ENCODE data around the gene WWOX. TPM values are rescaled to one million over a fixed set of nuclear protein-coding genes. Genes with fewer than 3 reads are reported as not detected.

WWOX gene
- total and polyA plus RNA-seq, 2 of the 13 experiments (the other 11 are each of a cell fraction or from before 2014, with no cell fraction given): 9.1 to 37.4 TPM

- TF ChIP-seq ZBTB14 (CRISPR knock-in tag; IDR thresholded peaks at IDR 0.05) (no peak), ZNF329 (CRISPR knock-in tag; IDR thresholded peaks at IDR 0.05; ENCODE audit: low read depth) (no peak), ZNF331 (CRISPR knock-in tag; IDR thresholded peaks at IDR 0.05) (no peak), MEF2D (CRISPR knock-in tag; IDR thresholded peaks at IDR 0.05) (no peak), ZNF564 (CRISPR knock-in tag; IDR thresholded peaks at IDR 0.05) (no peak)
These were observed 580.1 kb downstream of the WWOX start (continued) for GRCh38 chr16:78679546-78679945.

GRCh38 chr16:78681743-78682142 is 582.3 kb downstream of the WWOX start:
- TF ChIP-seq, protein P1, sequence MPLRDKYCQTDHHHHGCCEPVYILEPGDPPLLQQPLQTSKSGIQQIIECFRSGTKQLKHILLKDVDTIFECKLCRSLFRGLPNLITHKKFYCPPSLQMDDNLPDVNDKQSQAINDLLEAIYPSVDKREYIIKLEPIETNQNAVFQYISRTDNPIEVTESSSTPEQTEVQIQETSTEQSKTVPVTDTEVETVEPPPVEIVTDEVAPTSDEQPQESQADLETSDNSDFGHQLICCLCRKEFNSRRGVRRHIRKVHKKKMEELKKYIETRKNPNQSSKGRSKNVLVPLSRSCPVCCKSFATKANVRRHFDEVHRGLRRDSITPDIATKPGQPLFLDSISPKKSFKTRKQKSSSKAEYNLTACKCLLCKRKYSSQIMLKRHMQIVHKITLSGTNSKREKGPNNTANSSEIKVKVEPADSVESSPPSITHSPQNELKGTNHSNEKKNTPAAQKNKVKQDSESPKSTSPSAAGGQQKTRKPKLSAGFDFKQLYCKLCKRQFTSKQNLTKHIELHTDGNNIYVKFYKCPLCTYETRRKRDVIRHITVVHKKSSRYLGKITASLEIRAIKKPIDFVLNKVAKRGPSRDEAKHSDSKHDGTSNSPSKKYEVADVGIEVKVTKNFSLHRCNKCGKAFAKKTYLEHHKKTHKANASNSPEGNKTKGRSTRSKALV (CRISPR knock-in tag; IDR thresholded peaks at IDR 0.05): no peak
- no peak for TF ChIP-seq NCOA2 (CRISPR knock-in tag; IDR thresholded peaks at IDR 0.05)
- no peak for TF ChIP-seq ZNF547 (CRISPR knock-in tag; IDR thresholded peaks at IDR 0.05)
- TF ChIP-seq LRRFIP1 (CRISPR knock-in tag; conservative IDR thresholded peaks at IDR 0.05): no peak
- no peak for TF ChIP-seq FOSL1 (CRISPR knock-in tag; IDR thresholded peaks at IDR 0.05; ENCODE audit: borderline replicate concordance)
- no peak for TF ChIP-seq NR2F2 (IDR thresholded peaks at IDR 0.05; ENCODE audit: borderline replicate concordance, low read depth)
- TF ChIP-seq, protein P2, sequence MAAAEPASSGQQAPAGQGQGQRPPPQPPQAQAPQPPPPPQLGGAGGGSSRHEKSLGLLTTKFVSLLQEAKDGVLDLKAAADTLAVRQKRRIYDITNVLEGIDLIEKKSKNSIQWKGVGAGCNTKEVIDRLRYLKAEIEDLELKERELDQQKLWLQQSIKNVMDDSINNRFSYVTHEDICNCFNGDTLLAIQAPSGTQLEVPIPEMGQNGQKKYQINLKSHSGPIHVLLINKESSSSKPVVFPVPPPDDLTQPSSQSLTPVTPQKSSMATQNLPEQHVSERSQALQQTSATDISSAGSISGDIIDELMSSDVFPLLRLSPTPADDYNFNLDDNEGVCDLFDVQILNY (CRISPR knock-in tag; conservative IDR thresholded peaks at IDR 0.05): no peak
- no peak for TF ChIP-seq NFE2L2 (IDR thresholded peaks at IDR 0.05; ENCODE audit: low read length)
- TF ChIP-seq KAT7 (CRISPR knock-in tag; IDR thresholded peaks at IDR 0.05; ENCODE audit: borderline replicate concordance): no peak
- no peak for TF ChIP-seq ZNF761 (CRISPR knock-in tag; conservative IDR thresholded peaks at IDR 0.05)
- TF ChIP-seq SKIL (CRISPR knock-in tag; IDR thresholded peaks at IDR 0.05; ENCODE audit: borderline replicate concordance): no peak
- in situ Hi-C loops (cut with HindIII; ENCODE audit: extremely low pct_ligation_motif_present, low pct_unique_long_range_greater_than_20kb): no loop called here
- intact Hi-C loops (cut with micrococcal nuclease; ENCODE audit: unreplicated experiment): no loop called here
- DNase-seq (ENCODE audit: low spot score): no peak
- Histone ChIP-seq H3K27me3 (ENCODE audit: control insufficient read depth in 1 of 2, insufficient read depth in 2 of 2, low read length in 2 of 2) (no peaks in the 10 kb centered on the region), H3K27ac (ENCODE audit: extremely low read length, insufficient read depth, low read length) (no peak overlapping the region), H2AFZ (ENCODE audit: low read length) (no peak overlapping the region), H3K4me3 (replicated peaks in 1 of 3; ENCODE audit: insufficient read depth in 1 of 3, low read depth in 2 of 3, low read length in 3 of 3) (no peak overlapping the region), H4K20me1 (ENCODE audit: insufficient read depth, low read length) (no peaks in the 10 kb centered on the region), H3K4me2 (ENCODE audit: low read depth, low read length) (no peak overlapping the region), H3K9me3 (ENCODE audit: low read length) (no peaks in the 10 kb centered on the region), H3K4me1 (ENCODE audit: insufficient read depth, low read length) (peaks cover 22% of the 10 kb centered on the region), H3K36me3 (replicated peaks in 1 of 2; ENCODE audit: control insufficient read depth in 1 of 2, insufficient read depth in 2 of 2, low read length in 2 of 2) (no peaks in the 10 kb centered on the region), H3K79me2 (ENCODE audit: insufficient read depth, low read length) (no peaks in the 10 kb centered on the region), H3K9ac (ENCODE audit: insufficient read depth, low read depth, low read length) (no peak overlapping the region)
- no peak for ATAC-seq
- WGBS (ENCODE audit: low lambda C conversion rate): 73% methylated on average over 8 of the region's 8 CpGs
- BruUV-seq (replicated peaks): no TSS peak
- ChIA-PET CTCF (ENCODE audit: low intra/inter-chr PET ratio, low total read pairs) (no interaction called here), POLR2A (no interaction called here)
- FAIRE-seq: no peak
